ENCODE results near the gene EREG.

GRCh38 chr4:74410272-74410671, 45.3 kb downstream of the EREG start:
- TF ChIP-seq, protein P1, sequence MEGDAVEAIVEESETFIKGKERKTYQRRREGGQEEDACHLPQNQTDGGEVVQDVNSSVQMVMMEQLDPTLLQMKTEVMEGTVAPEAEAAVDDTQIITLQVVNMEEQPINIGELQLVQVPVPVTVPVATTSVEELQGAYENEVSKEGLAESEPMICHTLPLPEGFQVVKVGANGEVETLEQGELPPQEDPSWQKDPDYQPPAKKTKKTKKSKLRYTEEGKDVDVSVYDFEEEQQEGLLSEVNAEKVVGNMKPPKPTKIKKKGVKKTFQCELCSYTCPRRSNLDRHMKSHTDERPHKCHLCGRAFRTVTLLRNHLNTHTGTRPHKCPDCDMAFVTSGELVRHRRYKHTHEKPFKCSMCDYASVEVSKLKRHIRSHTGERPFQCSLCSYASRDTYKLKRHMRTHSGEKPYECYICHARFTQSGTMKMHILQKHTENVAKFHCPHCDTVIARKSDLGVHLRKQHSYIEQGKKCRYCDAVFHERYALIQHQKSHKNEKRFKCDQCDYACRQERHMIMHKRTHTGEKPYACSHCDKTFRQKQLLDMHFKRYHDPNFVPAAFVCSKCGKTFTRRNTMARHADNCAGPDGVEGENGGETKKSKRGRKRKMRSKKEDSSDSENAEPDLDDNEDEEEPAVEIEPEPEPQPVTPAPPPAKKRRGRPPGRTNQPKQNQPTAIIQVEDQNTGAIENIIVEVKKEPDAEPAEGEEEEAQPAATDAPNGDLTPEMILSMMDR (IDR thresholded peaks at IDR 0.05 in 8 of 11, conservative IDR thresholded peaks at IDR 0.05 in 3 of 11) = no peak
- TF ChIP-seq POLR2A (IDR thresholded peaks at IDR 0.05) (no peak), POLR2AphosphoS5 (IDR thresholded peaks at IDR 0.05) (no peak)

Data from spleen (tissue), 7 donors.